ENCODE results near the gene HHIP.

HHIP gene

GRCh38 chr4:144645102-144645630, 790 bp upstream of the HHIP start:
- no peak overlapping the region for H3K27ac ChIP-seq (ENCODE audit: low read length)
- H3K9me3 ChIP-seq (ENCODE audit: control insufficient read depth, insufficient read depth, low read length), result no peaks in the 10 kb centered on the region
- no peaks in the 10 kb centered on the region for H3K36me3 ChIP-seq (ENCODE audit: control insufficient read depth, insufficient read depth, low read length)
- DNase-seq (ENCODE audit: low read depth, low spot score), result no peak
- no CpG with 5 or more reads among the region's 29 CpGs for WGBS (ENCODE audit: insufficient coverage, insufficient read length)
- peaks cover 35% of the 10 kb centered on the region for H3K27me3 ChIP-seq (ENCODE audit: control insufficient read depth, insufficient read depth, low read length)
- peak overlapping the region; percentile 61; the same call in 1 of the 2 replicates for H3K4me3 ChIP-seq (ENCODE audit: low read length)
- H3K4me1 ChIP-seq (ENCODE audit: control insufficient read depth, insufficient read depth, low read length), result peaks cover 3% of the 10 kb centered on the region

GRCh38 chr4:144646523-144647094, 653 bp downstream of the HHIP start:
- Histone ChIP-seq H3K27ac (ENCODE audit: low read length) (no peak overlapping the region), H3K4me1 (ENCODE audit: control insufficient read depth, insufficient read depth, low read length) (peaks cover 3% of the 10 kb centered on the region), H3K4me3 (ENCODE audit: low read length) (peak overlapping the region; percentile 61; the same call in 1 of the 2 replicates), H3K27me3 (ENCODE audit: control insufficient read depth, insufficient read depth, low read length) (peaks cover 35% of the 10 kb centered on the region), H3K9me3 (ENCODE audit: control insufficient read depth, insufficient read depth, low read length) (no peaks in the 10 kb centered on the region), H3K36me3 (ENCODE audit: control insufficient read depth, insufficient read depth, low read length) (no peaks in the 10 kb centered on the region)
- WGBS (ENCODE audit: insufficient coverage, insufficient read length), result no CpG with 5 or more reads among the region's 22 CpGs
- DNase-seq (ENCODE audit: low read depth, low spot score), result no peak

- WGBS (ENCODE audit: insufficient coverage, insufficient read length), result no CpG with 5 or more reads among the region's 20 CpGs
- H3K27ac ChIP-seq (ENCODE audit: low read length), result no peak overlapping the region
- peaks cover 35% of the 10 kb centered on the region for H3K27me3 ChIP-seq (ENCODE audit: control insufficient read depth, insufficient read depth, low read length)
- peaks cover 3% of the 10 kb centered on the region for H3K4me1 ChIP-seq (ENCODE audit: control insufficient read depth, insufficient read depth, low read length)
- no peaks in the 10 kb centered on the region for H3K9me3 ChIP-seq (ENCODE audit: control insufficient read depth, insufficient read depth, low read length)
- no peaks in the 10 kb centered on the region for H3K36me3 ChIP-seq (ENCODE audit: control insufficient read depth, insufficient read depth, low read length)
- no peak for DNase-seq (ENCODE audit: low read depth, low spot score)
- H3K4me3 ChIP-seq (ENCODE audit: low read length), result no peak overlapping the region
Observed at GRCh38 chr4:144647095-144647561, 1.2 kb downstream of the HHIP start.

GRCh38 chr4:144647590-144647989, 1.6 kb downstream of the HHIP start:
- Histone ChIP-seq H3K4me3 (ENCODE audit: low read length) (no peak overlapping the region), H3K4me1 (ENCODE audit: control insufficient read depth, insufficient read depth, low read length) (peaks cover 3% of the 10 kb centered on the region), H3K36me3 (ENCODE audit: control insufficient read depth, insufficient read depth, low read length) (no peaks in the 10 kb centered on the region), H3K27ac (ENCODE audit: low read length) (no peak overlapping the region), H3K27me3 (ENCODE audit: control insufficient read depth, insufficient read depth, low read length) (peaks cover 35% of the 10 kb centered on the region), H3K9me3 (ENCODE audit: control insufficient read depth, insufficient read depth, low read length) (no peaks in the 10 kb centered on the region)
- WGBS (ENCODE audit: insufficient coverage, insufficient read length), result no CpG with 5 or more reads among the region's 4 CpGs
- DNase-seq (ENCODE audit: low read depth, low spot score), result no peak

- Histone ChIP-seq H3K4me1 (ENCODE audit: control insufficient read depth, insufficient read depth, low read length) (peaks cover 3% of the 10 kb centered on the region), H3K4me3 (ENCODE audit: low read length) (no peak overlapping the region), H3K9me3 (ENCODE audit: control insufficient read depth, insufficient read depth, low read length) (no peaks in the 10 kb centered on the region), H3K27me3 (ENCODE audit: control insufficient read depth, insufficient read depth, low read length) (peaks cover 35% of the 10 kb centered on the region), H3K27ac (ENCODE audit: low read length) (no peak overlapping the region), H3K36me3 (ENCODE audit: control insufficient read depth, insufficient read depth, low read length) (no peaks in the 10 kb centered on the region)
- WGBS (ENCODE audit: insufficient coverage, insufficient read length), result no CpG with 5 or more reads among the region's 2 CpGs
- DNase-seq (ENCODE audit: low read depth, low spot score), result no peak
Observed at GRCh38 chr4:144648042-144648441, 2.1 kb downstream of the HHIP start.

GRCh38 chr4:144649646-144650045, 3.7 kb downstream of the HHIP start:
- Histone ChIP-seq H3K4me3 (ENCODE audit: low read length) (no peak overlapping the region), H3K9me3 (ENCODE audit: control insufficient read depth, insufficient read depth, low read length) (no peaks in the 10 kb centered on the region), H3K36me3 (ENCODE audit: control insufficient read depth, insufficient read depth, low read length) (no peaks in the 10 kb centered on the region), H3K27ac (ENCODE audit: low read length) (no peak overlapping the region), H3K27me3 (ENCODE audit: control insufficient read depth, insufficient read depth, low read length) (peaks cover 31% of the 10 kb centered on the region), H3K4me1 (ENCODE audit: control insufficient read depth, insufficient read depth, low read length) (peaks cover 3% of the 10 kb centered on the region)
- WGBS (ENCODE audit: insufficient coverage, insufficient read length), result no CpG with 5 or more reads among the region's 1 CpG
- no peak for DNase-seq (ENCODE audit: low read depth, low spot score)

GRCh38 chr4:144650311-144651005, 4.5 kb downstream of the HHIP start:
- WGBS (ENCODE audit: insufficient coverage, insufficient read length), result no CpG with 5 or more reads among the region's 5 CpGs
- no peak overlapping the region for H3K27ac ChIP-seq (ENCODE audit: low read length)
- H3K4me3 ChIP-seq (ENCODE audit: low read length), result no peak overlapping the region
- peaks cover 23% of the 10 kb centered on the region for H3K27me3 ChIP-seq (ENCODE audit: control insufficient read depth, insufficient read depth, low read length)
- peaks cover 3% of the 10 kb centered on the region; the same call in 1 of the 2 replicates for H3K4me1 ChIP-seq (ENCODE audit: control insufficient read depth, insufficient read depth, low read length)
- no peaks in the 10 kb centered on the region for H3K9me3 ChIP-seq (ENCODE audit: control insufficient read depth, insufficient read depth, low read length)
- no peaks in the 10 kb centered on the region for H3K36me3 ChIP-seq (ENCODE audit: control insufficient read depth, insufficient read depth, low read length)
- DNase-seq (ENCODE audit: low read depth, low spot score), result no peak

GRCh38 chr4:144653781-144654545, 8.0 kb downstream of the HHIP start:
- no peak overlapping the region for H3K4me3 ChIP-seq (ENCODE audit: low read length)
- no CpG with 5 or more reads among the region's 4 CpGs for WGBS (ENCODE audit: insufficient coverage, insufficient read length)
- H3K9me3 ChIP-seq (ENCODE audit: control insufficient read depth, insufficient read depth, low read length), result no peaks in the 10 kb centered on the region
- no peaks in the 10 kb centered on the region for H3K4me1 ChIP-seq (ENCODE audit: control insufficient read depth, insufficient read depth, low read length)
- no peaks in the 10 kb centered on the region for H3K36me3 ChIP-seq (ENCODE audit: control insufficient read depth, insufficient read depth, low read length)
- DNase-seq (ENCODE audit: low read depth, low spot score), result no peak
- no peaks in the 10 kb centered on the region; the same call in 1 of the 2 replicates for H3K27me3 ChIP-seq (ENCODE audit: control insufficient read depth, insufficient read depth, low read length)
- no peak overlapping the region for H3K27ac ChIP-seq (ENCODE audit: low read length)

GRCh38 chr4:144655491-144655890, 9.5 kb downstream of the HHIP start:
- Histone ChIP-seq H3K27ac (ENCODE audit: low read length) (no peak overlapping the region), H3K27me3 (ENCODE audit: control insufficient read depth, insufficient read depth, low read length) (no peaks in the 10 kb centered on the region), H3K4me1 (ENCODE audit: control insufficient read depth, insufficient read depth, low read length) (no peaks in the 10 kb centered on the region), H3K36me3 (ENCODE audit: control insufficient read depth, insufficient read depth, low read length) (no peaks in the 10 kb centered on the region), H3K9me3 (ENCODE audit: control insufficient read depth, insufficient read depth, low read length) (no peaks in the 10 kb centered on the region), H3K4me3 (ENCODE audit: low read length) (no peak overlapping the region)
- DNase-seq (ENCODE audit: low read depth, low spot score), result no peak
- WGBS (ENCODE audit: insufficient coverage, insufficient read length), result no CpG with 5 or more reads among the region's 2 CpGs

- H3K9me3 ChIP-seq (ENCODE audit: control insufficient read depth, insufficient read depth, low read length), result no peaks in the 10 kb centered on the region
- H3K4me1 ChIP-seq (ENCODE audit: control insufficient read depth, insufficient read depth, low read length), result no peaks in the 10 kb centered on the region
- H3K4me3 ChIP-seq (ENCODE audit: low read length), result no peak overlapping the region
- H3K36me3 ChIP-seq (ENCODE audit: control insufficient read depth, insufficient read depth, low read length), result no peaks in the 10 kb centered on the region
- H3K27me3 ChIP-seq (ENCODE audit: control insufficient read depth, insufficient read depth, low read length), result no peaks in the 10 kb centered on the region
- H3K27ac ChIP-seq (ENCODE audit: low read length), result no peak overlapping the region
- WGBS (ENCODE audit: insufficient coverage, insufficient read length), result no CpG with 5 or more reads among the region's 2 CpGs
- no peak for DNase-seq (ENCODE audit: low read depth, low spot score)
Observed at GRCh38 chr4:144656850-144657249, 10.9 kb downstream of the HHIP start.

Data from iPS DF 6.9 (cell line).